ENCODE results near the gene HPS5.
A peak's percentile ranks its signal among the peaks of the same experiment; 100 is the strongest.

The HPS5 gene, protein sequence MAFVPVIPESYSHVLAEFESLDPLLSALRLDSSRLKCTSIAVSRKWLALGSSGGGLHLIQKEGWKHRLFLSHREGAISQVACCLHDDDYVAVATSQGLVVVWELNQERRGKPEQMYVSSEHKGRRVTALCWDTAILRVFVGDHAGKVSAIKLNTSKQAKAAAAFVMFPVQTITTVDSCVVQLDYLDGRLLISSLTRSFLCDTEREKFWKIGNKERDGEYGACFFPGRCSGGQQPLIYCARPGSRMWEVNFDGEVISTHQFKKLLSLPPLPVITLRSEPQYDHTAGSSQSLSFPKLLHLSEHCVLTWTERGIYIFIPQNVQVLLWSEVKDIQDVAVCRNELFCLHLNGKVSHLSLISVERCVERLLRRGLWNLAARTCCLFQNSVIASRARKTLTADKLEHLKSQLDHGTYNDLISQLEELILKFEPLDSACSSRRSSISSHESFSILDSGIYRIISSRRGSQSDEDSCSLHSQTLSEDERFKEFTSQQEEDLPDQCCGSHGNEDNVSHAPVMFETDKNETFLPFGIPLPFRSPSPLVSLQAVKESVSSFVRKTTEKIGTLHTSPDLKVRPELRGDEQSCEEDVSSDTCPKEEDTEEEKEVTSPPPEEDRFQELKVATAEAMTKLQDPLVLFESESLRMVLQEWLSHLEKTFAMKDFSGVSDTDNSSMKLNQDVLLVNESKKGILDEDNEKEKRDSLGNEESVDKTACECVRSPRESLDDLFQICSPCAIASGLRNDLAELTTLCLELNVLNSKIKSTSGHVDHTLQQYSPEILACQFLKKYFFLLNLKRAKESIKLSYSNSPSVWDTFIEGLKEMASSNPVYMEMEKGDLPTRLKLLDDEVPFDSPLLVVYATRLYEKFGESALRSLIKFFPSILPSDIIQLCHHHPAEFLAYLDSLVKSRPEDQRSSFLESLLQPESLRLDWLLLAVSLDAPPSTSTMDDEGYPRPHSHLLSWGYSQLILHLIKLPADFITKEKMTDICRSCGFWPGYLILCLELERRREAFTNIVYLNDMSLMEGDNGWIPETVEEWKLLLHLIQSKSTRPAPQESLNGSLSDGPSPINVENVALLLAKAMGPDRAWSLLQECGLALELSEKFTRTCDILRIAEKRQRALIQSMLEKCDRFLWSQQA

GRCh38 chr11:18321969-18322711 is at the start of gene HPS5, which contains the start of gene GTF2H1:
Gene HPS5 (minus strand): TSS chr11:18322140. CDS start chr11:18317858, 4,282 bp downstream.
Gene GTF2H1 (plus strand): TSS chr11:18322567. CDS start chr11:18333075, 10,508 bp downstream.
- ChIA-PET CTCF (interaction anchor here (1.0 to 1.7 kb wide), 3 partner anchors 14 to 78 kb away, joined by 3 to 4 read pairs (median 3); no protein-coding TSS in a partner anchor), POLR2A (interaction anchor here (0.8 to 3.8 kb wide), 10 partner anchors 9 to 207 kb away, joined by 3 to 30 read pairs (median 4); partner anchors contain the start of gene LDHA)
- Histone ChIP-seq H3K27ac (ENCODE audit: extremely low read depth, low read depth, low read length) (peak within 1 kb of the TSS; percentile 69), H3K4me1 (ENCODE audit: control insufficient read depth, insufficient read depth, low read length) (no peaks in the 10 kb centered on the region), H3K4me3 (ENCODE audit: low read depth, low read length) (peak within 1 kb of the TSS; percentile 100), H3K36me3 (ENCODE audit: control insufficient read depth in 2 of 2, insufficient read depth in 1 of 2, low read length in 2 of 2) (peaks cover 0 to 29% of the 10 kb centered on the region in 2 experiments; a peak in 1 of 3 replicates), H3K9me3 (ENCODE audit: control insufficient read depth, insufficient read depth, low read depth, low read length) (no peaks in the 10 kb centered on the region)
- TF ChIP-seq ZBTB8A (tag by site-specific recombination; IDR thresholded peaks at IDR 0.05) (0 out of 2 replicates have a peak, but pooled peaks have one; percentile 24), ZBTB48 (tag by site-specific recombination; IDR thresholded peaks at IDR 0.05) (no peak), INSM2 (tag by site-specific recombination; IDR thresholded peaks at IDR 0.05) (peak; percentile 80; the same call in 1 of the 2 replicates), SETDB1 (IDR thresholded peaks at IDR 0.05; ENCODE audit: insufficient read length, low read length) (peak; percentile 46), ZBTB26 (tag by site-specific recombination; optimal IDR thresholded peaks at IDR 0.05) (peak; percentile 94), ZNF621 (tag by site-specific recombination; IDR thresholded peaks at IDR 0.05) (no peak), ZSCAN16 (tag by site-specific recombination; IDR thresholded peaks at IDR 0.05) (no peak), ZNF76 (tag by site-specific recombination; IDR thresholded peaks at IDR 0.05; ENCODE audit: borderline replicate concordance, low read depth) (peak; percentile 76), SCRT2 (tag by site-specific recombination; IDR thresholded peaks at IDR 0.05) (peak; percentile 57; the same call in 1 of the 2 replicates), ZNF707 (tag by site-specific recombination; IDR thresholded peaks at IDR 0.05) (no peak), ZNF184 (tag by site-specific recombination; IDR thresholded peaks at IDR 0.05) (no peak), SP2 (tag by site-specific recombination; IDR thresholded peaks at IDR 0.05) (peak; percentile 93), ZNF514 (tag by site-specific recombination; IDR thresholded peaks at IDR 0.05) (no peak), ZNF777 (tag by site-specific recombination; IDR thresholded peaks at IDR 0.05; ENCODE audit: borderline replicate concordance) (no peak), GLIS1 (tag by site-specific recombination; IDR thresholded peaks at IDR 0.05) (peak; percentile 56), ZNF610 (tag by site-specific recombination; IDR thresholded peaks at IDR 0.05; ENCODE audit: borderline replicate concordance) (peak; percentile 28; the same call in 1 of the 2 replicates), ZNF146 (tag by site-specific recombination; IDR thresholded peaks at IDR 0.05) (no peak), KLF7 (tag by site-specific recombination; IDR thresholded peaks at IDR 0.05; ENCODE audit: borderline replicate concordance) (peak; percentile 92), ZNF843 (tag by site-specific recombination; IDR thresholded peaks at IDR 0.05) (peak; percentile 73), ZNF214 (tag by site-specific recombination; IDR thresholded peaks at IDR 0.05; ENCODE audit: borderline replicate concordance) (no peak), YY2 (tag by site-specific recombination; IDR thresholded peaks at IDR 0.05) (peak; percentile 92)
- TF ChIP-seq, protein P1, sequence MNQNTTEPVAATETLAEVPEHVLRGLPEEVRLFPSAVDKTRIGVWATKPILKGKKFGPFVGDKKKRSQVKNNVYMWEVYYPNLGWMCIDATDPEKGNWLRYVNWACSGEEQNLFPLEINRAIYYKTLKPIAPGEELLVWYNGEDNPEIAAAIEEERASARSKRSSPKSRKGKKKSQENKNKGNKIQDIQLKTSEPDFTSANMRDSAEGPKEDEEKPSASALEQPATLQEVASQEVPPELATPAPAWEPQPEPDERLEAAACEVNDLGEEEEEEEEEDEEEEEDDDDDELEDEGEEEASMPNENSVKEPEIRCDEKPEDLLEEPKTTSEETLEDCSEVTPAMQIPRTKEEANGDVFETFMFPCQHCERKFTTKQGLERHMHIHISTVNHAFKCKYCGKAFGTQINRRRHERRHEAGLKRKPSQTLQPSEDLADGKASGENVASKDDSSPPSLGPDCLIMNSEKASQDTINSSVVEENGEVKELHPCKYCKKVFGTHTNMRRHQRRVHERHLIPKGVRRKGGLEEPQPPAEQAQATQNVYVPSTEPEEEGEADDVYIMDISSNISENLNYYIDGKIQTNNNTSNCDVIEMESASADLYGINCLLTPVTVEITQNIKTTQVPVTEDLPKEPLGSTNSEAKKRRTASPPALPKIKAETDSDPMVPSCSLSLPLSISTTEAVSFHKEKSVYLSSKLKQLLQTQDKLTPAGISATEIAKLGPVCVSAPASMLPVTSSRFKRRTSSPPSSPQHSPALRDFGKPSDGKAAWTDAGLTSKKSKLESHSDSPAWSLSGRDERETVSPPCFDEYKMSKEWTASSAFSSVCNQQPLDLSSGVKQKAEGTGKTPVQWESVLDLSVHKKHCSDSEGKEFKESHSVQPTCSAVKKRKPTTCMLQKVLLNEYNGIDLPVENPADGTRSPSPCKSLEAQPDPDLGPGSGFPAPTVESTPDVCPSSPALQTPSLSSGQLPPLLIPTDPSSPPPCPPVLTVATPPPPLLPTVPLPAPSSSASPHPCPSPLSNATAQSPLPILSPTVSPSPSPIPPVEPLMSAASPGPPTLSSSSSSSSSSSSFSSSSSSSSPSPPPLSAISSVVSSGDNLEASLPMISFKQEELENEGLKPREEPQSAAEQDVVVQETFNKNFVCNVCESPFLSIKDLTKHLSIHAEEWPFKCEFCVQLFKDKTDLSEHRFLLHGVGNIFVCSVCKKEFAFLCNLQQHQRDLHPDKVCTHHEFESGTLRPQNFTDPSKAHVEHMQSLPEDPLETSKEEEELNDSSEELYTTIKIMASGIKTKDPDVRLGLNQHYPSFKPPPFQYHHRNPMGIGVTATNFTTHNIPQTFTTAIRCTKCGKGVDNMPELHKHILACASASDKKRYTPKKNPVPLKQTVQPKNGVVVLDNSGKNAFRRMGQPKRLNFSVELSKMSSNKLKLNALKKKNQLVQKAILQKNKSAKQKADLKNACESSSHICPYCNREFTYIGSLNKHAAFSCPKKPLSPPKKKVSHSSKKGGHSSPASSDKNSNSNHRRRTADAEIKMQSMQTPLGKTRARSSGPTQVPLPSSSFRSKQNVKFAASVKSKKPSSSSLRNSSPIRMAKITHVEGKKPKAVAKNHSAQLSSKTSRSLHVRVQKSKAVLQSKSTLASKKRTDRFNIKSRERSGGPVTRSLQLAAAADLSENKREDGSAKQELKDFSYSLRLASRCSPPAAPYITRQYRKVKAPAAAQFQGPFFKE (tag by site-specific recombination; IDR thresholded peaks at IDR 0.05; ENCODE audit: borderline replicate concordance) = no peak
- TF ChIP-seq, protein P2, sequence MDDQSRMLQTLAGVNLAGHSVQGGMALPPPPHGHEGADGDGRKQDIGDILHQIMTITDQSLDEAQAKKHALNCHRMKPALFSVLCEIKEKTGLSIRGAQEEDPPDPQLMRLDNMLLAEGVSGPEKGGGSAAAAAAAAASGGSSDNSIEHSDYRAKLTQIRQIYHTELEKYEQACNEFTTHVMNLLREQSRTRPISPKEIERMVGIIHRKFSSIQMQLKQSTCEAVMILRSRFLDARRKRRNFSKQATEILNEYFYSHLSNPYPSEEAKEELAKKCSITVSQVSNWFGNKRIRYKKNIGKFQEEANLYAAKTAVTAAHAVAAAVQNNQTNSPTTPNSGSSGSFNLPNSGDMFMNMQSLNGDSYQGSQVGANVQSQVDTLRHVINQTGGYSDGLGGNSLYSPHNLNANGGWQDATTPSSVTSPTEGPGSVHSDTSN (CRISPR knock-in tag; IDR thresholded peaks at IDR 0.05) = peak; percentile 94
